Activated naive CD4-positive, alpha-beta T cell (primary cell): ENCODE data around the gene TXK.

Experiments
- DNase-seq, 4 experiments: peaks; one replicate each; lab custom pipeline; 2025; lab: John Stamatoyannopoulos, UW

The TXK gene

DNA sequence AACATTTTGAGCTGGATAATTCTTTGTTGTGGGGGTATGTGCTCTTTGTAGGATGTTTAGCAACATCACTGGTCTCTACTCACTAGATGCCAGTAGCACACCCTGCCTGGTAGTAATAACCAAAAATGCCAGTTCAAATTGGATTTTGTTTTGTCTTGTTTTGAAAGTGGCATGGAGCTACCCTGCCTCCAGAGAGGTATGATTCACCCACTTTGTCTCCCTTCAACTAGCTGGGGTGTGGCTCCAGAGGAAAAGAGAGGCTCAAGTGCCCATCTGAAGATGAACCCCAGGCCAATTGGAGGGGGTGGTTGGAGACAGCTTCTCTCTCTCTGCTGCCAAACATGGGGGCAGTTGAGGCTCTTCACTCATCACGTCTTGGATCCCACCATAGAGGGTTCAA, 83.0 kb downstream of the TXK start:
- DNase-seq: no peak

DNA sequence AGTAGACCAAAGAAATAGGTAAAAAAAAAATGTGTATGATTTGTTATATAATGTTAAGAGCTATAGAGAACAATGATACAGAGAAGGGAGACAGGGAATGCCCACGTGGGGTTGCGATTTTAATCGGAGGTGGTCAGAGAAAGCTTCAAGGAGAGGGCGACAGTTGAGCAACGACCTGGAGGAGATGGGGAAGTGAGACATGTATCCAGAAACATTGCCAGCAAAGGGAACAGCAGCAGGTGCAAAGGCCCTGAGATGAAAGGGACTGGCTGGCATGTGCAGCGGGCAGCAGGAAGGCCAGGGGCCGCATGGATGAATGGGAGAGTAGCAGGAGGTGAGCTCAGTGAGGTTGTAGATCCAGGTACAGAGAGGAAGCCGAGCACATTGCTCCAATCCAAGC, 84.6 kb downstream of the TXK start:
- no peak for DNase-seq

DNA sequence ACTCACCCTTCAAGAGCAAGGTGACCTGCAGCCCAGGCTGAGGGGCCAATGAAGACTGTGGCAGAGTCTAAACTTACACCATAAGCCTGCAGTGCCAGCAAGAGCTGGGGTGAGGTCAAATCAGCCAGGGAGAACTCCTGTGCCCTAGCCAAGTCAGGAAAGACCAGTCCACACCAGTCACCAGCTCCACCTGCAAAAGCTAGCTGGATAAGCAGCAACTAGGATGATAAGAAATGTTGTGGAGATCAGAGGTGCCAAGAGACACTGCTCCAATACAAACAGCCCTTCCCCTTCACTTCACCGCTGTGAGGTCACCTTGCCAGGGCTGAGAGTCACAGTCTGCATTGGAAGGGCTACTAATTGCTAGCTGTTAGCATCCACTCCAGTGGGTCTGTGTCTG, 86.2 kb downstream of the TXK start:
- no peak for DNase-seq

DNA sequence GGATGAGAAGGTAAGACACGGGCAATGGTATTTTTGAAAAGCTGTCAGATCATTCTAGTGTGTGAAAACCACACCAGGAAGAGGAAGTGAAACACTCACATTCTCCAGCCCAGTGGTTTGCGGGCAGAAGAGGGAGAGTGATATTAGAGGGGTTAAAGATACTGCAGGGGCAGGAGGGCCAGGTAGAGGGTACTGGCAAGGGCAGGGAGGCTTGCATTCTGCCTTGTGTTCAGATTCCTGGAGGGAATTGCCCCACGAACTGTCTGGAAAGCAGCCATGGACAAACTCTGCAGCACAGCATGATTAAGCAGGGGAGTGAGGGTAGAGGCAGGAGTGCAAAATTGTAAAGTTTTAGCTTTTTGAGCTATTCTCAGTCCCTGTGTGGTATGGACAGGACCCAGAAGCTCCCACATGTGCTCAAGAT, 86.6 kb downstream of the TXK start:
- peak in 3 of 4 experiments; percentile 2 to 15 (median 13) for DNase-seq

DNA sequence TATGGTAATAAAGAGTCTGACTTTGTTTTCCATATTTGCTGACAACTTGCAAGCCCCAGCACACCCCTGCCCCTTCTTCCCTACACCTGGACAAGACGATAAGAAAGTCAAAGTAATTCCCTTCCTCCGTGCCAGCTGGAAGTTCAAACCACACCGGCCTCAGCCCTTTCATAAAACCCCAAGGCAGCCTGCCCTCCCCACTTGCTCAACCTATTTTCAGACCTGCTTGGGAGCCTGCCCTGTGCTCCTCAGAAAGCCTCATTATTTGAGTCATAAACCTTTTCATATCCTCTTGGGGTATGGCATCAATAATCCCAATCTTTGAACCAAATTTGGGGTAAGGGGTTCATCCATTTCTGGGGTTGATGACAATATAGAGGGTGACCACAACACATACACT, 88.0 kb downstream of the TXK start:
- no peak for DNase-seq

DNA sequence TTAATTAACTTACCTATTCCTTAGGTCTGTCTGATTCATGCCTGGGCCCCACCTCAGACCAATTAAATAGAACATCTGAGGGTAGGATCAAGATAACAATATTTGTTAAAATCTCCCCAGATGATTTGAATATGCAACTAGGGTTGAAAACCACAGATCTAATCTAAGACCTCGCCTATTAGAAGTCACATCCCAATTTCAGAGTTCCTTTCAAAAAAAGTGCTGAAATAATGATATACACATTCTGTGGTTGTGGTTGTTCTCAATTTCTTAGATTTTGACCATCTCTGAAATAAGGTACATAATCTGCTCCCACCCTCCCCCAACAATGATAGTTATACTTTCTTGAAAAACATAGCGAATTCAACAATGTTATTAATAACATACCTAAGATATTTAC, 89.8 kb downstream of the TXK start:
- DNase-seq: no peak

DNA sequence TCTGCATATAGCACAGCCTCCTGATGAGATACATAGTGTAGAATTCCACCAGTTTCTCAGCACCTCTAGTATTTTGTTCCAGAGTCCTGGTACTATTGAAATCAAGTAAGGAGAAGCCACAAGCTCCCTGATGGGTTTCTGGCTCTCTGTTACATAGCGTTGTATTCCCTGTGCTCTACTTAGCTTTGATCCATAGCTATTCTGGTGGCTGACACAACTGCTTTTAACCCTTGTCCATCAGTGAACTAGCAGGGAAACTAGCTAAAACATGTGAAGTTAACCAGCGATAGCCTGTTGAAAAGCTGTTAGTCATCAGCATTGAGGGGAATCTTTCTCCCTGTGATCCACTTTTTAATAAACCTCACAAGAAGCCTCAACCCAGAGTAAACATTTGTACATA, 90.5 kb downstream of the TXK start:
- no peak for DNase-seq

DNA sequence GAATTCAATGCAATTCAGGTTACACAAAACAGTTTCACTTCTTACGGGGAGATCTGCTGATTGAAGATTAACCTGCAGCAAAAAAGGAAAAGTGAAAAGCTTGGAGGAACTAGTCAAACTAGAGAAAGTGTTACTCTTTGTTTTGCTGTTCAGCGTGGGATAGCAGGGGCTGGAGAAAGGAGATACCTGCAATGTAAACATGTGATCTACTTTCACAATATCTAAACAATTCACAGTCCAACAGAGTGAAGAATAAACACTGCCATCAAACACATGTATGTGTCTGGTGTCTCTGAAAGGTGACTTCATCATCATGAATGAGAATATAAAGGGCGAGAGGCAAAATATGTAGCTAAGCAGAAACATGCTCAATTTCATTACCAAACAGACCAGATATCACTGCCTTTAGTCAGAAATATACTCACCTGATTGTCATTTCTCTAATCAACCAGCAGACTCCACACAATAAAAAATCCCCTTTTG, 91.0 kb downstream of the TXK start:
- no peak for DNase-seq

DNA sequence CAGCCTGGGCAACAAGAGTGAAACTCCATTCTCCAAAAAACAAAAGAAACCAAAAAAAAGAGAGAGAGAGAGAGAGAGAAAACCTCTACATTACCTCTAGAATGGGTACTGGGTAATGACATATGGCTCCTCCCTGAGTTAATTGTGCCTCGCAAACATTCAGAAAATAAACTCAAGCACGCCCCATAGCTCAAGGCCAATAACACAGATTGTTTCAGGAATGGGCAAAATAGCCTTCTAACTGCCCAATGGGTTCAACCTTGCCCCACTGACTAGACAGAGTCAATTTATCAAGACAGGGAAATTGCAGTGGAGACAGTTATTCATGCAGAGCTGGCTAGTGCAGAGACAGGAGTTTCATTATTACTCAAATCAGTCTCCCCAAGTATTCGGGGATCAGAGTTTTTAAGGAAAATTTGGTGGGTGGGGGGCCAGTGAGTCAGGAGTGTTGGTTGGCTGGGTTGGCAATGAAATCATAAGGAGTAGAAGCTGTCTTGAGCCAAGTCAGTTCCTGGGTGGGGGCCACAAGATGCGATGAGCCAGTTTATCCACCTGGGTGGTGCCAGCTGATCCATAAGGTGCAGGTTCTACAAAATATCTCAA, 92.4 kb downstream of the TXK start:
- DNase-seq: no peak

DNA sequence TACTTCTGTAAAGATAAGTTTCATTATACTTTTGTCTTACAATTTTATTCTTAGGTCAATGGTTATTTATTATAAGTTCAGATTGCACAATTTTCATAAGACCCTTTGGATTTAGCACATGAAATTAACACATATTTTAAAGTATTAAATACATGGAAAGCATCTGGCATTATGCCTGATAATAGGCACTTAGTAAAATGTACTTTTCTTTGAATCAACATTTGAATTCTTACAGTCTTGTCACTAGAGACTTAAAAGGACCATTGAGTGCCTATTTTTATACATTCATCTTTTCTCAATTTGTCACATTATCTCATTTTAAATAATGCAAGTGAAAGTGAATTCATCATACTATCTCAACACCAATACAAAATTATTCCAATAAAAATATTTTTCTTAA, 94.5 kb downstream of the TXK start:
- DNase-seq: no peak

DNA sequence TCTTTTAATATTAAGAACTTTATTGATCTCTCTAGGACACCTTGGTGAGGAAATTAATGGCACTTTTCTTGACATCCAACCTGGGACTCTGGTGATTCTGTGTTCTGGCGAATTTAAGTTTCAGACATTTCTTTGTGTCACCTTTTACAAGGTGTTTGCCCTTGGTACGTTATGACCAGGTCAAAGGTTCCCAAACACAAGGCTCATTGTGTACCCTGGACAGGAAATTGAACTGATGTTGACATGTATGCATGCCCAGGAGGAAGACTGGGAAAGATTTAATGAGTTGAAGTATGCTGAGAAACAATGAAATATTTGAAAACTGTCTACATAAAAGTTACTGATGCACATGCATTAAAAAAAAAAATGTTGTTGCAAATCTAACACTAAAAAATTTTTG, 95.4 kb downstream of the TXK start:
- DNase-seq: no peak

DNA sequence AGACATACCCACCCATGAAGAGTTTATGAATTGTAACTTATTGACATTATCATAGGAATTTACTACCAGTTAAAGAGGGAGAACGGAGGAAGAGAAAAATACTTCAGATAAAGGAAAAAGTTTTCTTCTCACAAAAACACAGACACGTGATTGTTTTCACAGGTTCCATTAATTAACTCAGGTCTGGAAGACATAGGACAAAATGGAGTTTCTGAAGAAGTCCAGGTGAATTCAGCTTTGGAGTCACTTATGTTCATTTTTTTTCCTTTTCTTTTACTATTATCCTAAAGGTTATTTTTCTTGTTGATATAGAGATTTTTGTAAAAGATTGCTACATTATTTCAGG, 97.0 kb downstream of the TXK start:
- no peak for DNase-seq

DNA sequence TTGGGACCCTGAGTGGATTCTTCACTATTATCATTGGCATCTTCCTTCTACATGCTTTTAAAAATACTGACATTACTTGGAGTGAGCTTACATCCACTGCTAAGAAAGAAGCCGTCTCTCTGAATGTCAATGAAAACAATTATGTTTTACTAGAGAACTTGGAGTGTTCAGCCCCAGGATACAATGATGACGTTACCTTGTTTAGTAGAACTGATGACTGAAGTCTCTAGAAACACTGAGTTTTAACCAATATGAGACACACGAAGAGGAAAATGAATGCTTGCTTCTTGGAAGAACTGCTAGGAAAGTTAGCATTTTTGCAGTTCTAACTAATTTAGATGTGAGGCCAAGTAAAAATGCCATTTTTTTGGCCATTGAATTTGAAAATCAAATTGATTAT, 98.1 kb downstream of the TXK start:
- no peak for DNase-seq

DNA sequence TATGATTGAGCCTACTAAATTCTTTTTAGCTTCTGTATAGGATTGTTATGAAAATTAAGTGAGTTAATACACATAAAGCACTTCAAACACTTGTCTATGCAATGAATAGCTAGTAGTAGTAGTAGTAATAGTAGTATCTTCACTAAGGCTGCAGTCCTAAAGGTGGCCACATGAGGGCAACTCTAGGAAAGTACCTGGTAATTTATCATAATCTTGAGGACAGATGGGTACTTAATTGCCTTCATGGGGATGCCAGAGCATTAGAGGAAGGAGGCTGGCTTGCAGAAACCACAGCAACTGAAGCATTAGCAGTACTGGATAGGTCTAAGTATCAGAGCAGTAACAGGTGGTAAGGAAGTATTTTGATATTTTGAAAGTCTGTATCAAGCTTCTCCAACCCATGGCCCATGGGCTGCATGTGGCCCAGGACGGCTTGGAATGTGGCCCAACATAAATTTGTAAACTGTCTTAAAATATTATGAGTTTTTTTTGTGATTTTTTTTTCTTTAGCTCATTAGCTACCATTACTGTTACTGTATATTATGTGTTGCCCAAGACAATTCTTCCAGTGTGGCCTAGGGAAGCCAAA, 100.1 kb downstream of the TXK start:
- DNase-seq: peak in 3 of 4 experiments; percentile 1 to 38 (median 25)

DNA sequence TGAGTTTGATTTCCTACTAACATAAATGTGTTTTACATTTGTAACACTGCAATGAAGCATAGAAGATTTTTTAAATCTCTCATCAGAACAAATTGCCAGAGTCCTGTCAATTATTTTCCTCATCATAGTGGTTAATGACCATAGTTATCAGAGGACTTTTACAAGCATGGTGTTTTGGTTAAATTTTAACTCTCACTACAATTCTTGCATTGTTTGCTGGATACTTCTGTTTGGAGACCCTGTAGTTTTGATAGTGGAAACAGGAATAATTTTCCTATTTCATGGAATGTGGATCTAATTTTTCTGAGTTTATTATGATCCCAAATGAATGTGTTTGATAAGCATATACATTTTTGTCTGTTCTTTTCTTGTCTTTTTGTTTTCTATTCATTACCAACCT, 100.6 kb downstream of the TXK start:
- DNase-seq: no peak

DNA sequence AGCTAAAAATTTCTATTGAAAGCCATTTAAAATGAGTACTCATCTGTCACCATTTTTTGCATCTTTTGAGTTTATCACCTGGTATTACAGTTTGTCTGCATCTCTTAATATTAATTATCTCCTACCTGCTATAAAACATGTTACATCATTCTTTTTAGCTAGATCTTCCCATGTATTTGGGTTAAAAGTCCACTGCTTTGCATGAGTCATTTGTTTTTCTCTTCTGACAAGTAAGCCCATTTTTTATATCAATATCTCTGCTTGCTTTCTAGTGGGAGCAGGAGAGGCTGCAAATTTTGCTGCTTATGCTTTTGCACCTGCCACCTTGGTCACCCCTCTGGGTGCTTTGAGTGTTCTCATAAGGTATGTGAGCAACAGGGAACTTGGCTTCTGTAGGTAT, 101.3 kb downstream of the TXK start:
- no peak for DNase-seq

DNA sequence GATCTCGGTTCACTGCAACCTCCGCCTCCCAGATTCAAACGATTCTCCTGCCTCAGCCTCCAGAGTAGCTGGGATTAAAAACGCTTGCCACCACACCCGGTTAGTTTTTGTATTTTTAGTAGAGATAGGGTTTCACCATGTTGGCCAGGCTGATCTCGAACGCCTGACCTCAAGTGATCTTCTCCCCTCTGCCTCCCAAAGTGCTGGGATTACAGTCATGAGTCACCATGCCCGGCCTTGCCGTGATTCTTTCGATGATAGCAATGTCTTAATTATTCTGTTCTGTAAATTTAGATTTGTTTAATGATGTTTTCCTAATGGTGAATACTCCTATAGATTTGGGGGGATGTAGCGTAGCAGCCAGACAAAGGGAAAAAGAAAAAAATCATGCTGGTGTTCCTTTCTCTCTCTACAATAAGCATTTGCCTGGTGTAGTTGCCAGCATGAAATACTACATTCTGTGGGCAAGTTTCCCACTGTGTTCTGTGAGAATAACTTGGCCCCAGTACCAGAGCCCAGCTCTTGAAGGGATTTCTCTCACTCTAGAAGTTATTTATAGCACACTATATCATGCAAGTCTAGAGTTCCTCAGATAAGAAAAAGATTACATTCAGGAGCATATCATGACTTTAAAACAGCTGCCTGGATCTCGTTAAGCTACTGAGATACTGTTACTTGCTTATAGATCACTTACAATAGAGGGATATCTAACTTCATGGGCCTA, 102.1 kb downstream of the TXK start:
- no peak for DNase-seq

DNA sequence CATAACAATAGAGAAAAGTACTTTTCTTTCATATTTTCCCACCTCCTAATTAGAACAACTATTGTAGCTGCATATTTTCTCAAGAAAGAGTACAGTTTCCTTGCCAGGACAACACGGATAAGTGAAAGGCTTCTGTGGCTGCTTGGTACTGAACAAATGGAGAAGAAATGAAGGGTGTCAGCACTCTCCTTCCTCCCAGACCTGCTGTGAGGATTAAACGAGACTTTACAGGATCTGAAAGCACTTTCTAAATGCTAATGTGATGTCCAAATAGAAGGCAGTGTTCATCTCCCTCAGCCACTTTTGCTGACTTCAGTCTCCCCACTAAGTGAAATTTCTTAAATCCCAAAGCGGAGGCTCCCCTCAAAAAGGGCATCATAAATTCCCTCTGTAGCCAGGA, 103.6 kb downstream of the TXK start:
- DNase-seq: no peak

DNA sequence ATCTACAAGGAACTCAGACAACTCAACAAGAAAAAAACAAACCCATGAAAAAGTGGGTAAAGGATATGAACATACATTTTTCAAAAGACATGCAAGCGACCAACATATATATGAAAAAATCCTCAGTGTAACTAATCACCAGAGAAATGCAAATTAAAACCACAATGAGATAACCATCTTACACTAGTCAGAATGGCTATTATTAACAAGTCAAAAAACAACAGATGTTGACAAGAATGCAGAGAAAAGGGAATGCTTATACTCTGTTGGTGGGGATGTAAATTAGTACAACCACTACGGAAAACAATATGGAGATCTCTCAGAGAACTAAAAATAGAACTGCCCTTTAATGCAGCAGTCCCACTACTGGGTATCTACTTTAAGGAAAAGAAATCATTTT, 105.4 kb downstream of the TXK start:
- DNase-seq: no peak

DNA sequence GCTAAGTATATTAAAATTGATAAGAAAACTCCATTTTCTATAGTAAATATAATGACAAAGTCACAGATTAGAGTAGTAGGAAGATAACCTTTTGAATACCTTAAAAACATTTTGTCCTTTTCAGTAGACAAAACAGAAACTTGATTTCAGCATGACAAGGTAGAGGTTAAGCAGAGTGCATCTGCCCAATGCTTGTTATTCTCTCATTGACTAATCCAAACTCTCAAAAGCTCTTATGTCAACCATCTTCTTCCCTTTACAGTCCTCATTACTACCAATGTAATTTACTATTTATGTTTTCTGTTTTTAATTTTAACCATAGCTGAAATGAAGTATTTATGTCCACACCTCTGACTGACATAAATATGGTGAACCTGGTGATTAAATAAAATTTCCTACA, 106.4 kb downstream of the TXK start:
- no peak for DNase-seq

DNA sequence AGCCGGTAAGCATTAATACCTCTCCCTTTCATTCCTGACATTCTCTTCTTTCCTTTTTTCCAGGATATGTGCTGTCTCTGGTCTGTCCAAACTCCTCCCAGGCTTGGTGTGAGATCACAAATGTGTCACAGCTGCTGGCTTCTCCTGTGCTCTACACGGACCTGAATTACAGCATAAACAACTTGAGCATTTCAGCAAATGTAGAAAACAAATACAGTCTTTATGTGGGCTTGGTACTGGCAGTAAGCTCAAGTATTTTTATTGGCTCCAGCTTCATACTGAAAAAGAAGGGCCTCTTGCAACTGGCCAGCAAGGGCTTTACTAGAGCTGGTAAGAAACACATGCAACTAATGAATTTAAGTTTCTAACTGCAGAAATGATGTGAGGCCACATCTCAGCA, 109.0 kb downstream of the TXK start:
- no peak for DNase-seq

DNA sequence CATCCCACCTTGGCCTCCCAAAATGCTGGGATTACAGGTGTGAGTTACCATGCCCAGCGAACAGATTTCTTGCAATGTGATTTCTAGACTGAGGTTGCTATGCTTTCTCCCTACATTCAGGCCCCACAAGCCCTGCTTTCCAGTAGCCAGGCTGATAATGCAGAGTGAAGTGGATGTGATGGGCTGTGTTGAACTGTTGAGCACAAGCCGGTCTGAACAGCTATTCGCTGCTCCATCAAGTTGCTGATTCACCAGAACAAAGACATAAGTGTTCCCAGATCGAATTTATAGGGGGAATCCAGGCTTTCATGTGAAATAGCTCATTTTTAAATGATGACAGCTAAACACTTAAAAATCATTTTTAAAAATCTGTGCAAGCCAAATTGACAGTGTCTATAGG, 109.5 kb downstream of the TXK start:
- no peak for DNase-seq

DNA sequence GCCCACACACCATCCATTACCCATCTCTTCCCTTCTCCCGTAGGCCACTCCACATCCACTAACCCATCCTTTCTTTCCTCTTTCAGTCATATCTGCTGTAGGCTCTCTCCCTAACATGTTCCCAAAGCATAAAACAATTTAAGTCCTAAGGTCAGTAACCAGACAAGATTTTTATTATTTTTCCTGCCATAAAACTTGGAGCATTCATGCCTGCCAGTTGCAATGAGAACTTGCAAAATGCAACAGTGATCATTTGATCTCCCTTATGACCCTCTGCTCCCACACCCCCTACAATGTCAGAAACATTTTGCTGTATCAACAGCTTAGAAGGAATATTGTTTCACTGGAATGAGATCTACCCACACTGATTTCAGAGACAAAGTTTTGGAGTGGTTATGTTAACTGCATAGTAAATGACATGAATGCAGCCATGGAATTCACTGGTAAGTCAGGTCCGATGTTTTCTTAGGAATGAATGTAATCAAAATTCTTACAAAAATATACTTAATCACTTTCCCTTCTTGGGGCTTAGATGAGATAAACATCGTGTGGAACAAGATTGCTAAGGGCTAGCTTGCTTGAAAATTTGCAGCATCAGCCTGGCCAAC, 111.8 kb downstream of the TXK start:
- DNase-seq: no peak
